GM18870 (cell line): ENCODE results near the gene HPS4.
"Not testable (repeated sequence)": the region's sequence is repeated elsewhere in the genome, so short reads cannot be mapped to it uniquely, and the experiment has no call there.

Source experiments
- ATAC-seq: cut with Tn5 transposase; IDR thresholded peaks from one replicate; pipeline ENCODE4 v1.9.1; 2021; ENCODE audit warnings: moderate library complexity; ENCODE audit not compliant: unreplicated experiment

Gene HPS4

GRCh38 chr22:26483439-26484359, at the start of gene HPS4, which contains the start of gene SRRD:
HPS4 (minus strand) TSS chr22:26483783; CDS start chr22:26481762, 2,021 bp downstream.
SRRD (plus strand) TSS chr22:26483877; CDS start chr22:26483891, 14 bp downstream.
- peak; percentile 37 for ATAC-seq

GRCh38 chr22:26529345-26529744, 45.8 kb upstream of the HPS4 start:
- no peak for ATAC-seq

- not testable (repeated sequence) for ATAC-seq
Measured at GRCh38 chr22:26528518-26528917, 44.9 kb upstream of the HPS4 start.

- no peak for ATAC-seq
Measured at GRCh38 chr22:26527574-26528465, 44.2 kb upstream of the HPS4 start.

GRCh38 chr22:26527167-26527566, 43.6 kb upstream of the HPS4 start:
- no peak for ATAC-seq

GRCh38 chr22:26525946-26526564, 42.5 kb upstream of the HPS4 start:
- no peak for ATAC-seq

GRCh38 chr22:26524870-26525269, 41.3 kb upstream of the HPS4 start:
- no peak for ATAC-seq

GRCh38 chr22:26522592-26522991, 39.0 kb upstream of the HPS4 start:
- no peak for ATAC-seq

GRCh38 chr22:26522012-26522411, 38.4 kb upstream of the HPS4 start:
- no peak for ATAC-seq

GRCh38 chr22:26517429-26517828, 33.8 kb upstream of the HPS4 start:
- no peak for ATAC-seq

GRCh38 chr22:26516503-26516902, 32.9 kb upstream of the HPS4 start:
- ATAC-seq: no peak

- ATAC-seq: no peak
Measured at GRCh38 chr22:26515931-26516330, 32.3 kb upstream of the HPS4 start.

GRCh38 chr22:26514419-26515161, 31.0 kb upstream of the HPS4 start:
- no peak for ATAC-seq

GRCh38 chr22:26513838-26514237, 30.3 kb upstream of the HPS4 start:
- ATAC-seq: no peak

- ATAC-seq: peak; percentile 80
Measured at GRCh38 chr22:26512149-26512793, 28.7 kb upstream of the HPS4 start, which contains the start of gene TFIP11. TFIP11 (minus strand) TSS chr22:26512473; CDS start chr22:26510272, 2,201 bp downstream.

- ATAC-seq: no peak
Measured at GRCh38 chr22:26508148-26508547, 24.6 kb upstream of the HPS4 start.

- no peak for ATAC-seq
Measured at GRCh38 chr22:26503758-26504157, 20.2 kb upstream of the HPS4 start.

- ATAC-seq: no peak
Measured at GRCh38 chr22:26502688-26503561, 19.3 kb upstream of the HPS4 start.

- no peak for ATAC-seq
Measured at GRCh38 chr22:26501996-26502395, 18.4 kb upstream of the HPS4 start.
